ENCODE results near the gene RIC8A.

DNA sequence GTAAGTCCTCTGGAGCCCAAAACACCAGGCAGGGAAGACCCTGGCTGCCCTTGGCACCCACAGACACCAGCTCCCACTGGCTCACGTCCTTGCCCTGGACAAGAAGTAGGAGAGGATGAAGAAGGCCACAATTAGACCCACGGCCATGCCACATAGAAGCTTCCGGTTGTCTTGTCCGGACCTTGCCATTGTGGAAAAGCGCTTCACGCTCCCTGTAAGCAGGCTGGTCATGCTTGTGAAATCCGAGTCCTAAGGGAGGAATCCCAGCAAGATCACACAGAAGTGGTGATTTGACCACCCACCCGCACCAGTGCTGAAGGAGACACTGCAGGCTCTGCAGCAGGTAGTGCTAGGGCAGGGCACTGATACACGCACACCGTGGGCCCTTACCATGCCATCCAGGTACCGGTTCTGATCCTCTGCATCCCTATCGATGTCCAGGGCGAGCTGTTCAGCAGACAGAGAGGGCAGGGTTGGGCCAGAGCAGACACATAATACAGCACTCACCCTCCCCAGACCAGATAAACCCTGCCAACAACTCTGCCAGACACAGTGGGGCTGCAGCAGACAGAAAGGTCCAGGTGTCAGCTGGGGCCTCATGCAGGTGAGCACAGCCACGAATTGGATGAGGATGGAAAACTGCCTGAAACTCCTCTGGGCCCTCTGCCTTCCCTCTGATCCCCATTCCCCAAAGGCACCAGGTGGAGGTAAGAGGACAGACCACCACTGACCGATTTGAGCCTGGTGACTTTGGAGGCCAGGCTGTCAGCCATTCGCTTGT lies 2.1 kb upstream of the RIC8A start:
- TF ChIP-seq ELK1 (IDR thresholded peaks at IDR 0.05; ENCODE audit: low read depth, low read length) (no peak), HDAC2 (IDR thresholded peaks at IDR 0.05) (no peak), NR3C1 (IDR thresholded peaks at IDR 0.05) (no peak)

All from A549 (cell line).